NOMO-1 treated with DMSO at 0.1 percent for 48 hours (cell line): ENCODE measurements around the gene VAT1.
"Not testable (repeated sequence)": the region's sequence is repeated elsewhere in the genome, so short reads cannot be mapped to it uniquely, and the experiment has no call there.

Experiments used
- DNase-seq: peaks from one replicate; lab custom pipeline; 2025; ENCODE audit not compliant: unreplicated experiment; lab: John Stamatoyannopoulos, UW

VAT1 gene

DNA sequence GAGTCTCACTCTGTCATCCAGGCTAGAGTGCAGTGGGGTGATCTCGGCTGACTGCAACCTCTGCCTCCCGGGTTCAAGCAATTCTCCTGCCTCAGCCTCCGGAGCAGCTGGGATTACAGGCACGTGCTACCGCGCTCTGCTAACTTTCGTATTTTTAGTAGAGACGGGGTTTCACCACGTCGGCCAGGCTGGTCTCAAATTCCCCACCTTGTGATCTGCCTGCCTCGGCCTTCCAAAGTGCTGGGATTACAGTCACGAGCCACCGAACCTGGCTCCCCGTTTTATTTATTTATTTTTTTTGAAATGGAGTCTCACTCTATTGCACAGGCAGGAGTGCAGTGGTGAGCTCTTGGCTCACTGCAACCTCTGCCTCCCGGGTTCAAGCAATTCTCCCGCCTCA, 46.5 kb downstream of the VAT1 start:
- DNase-seq: not testable (repeated sequence)

DNA sequence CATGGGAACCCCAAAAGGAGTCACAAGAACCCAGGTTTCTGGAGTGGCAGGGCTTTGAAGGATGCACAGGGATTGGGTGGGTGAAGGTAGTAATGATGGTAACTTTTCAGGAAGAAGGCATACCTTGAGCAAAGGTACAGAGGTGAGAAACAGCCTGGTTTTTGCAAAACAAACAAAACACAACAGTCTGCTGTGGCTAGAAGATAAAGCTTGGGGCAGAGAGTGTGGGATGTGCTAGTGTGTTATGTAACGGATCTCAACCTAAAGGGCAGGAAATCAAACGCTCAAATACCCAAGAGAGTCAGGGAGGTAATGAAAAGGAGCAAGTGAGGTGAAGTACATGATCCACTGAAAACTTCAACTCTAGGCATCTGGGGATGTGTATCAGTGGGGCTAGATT, 46.9 kb downstream of the VAT1 start:
- DNase-seq: no peak

DNA sequence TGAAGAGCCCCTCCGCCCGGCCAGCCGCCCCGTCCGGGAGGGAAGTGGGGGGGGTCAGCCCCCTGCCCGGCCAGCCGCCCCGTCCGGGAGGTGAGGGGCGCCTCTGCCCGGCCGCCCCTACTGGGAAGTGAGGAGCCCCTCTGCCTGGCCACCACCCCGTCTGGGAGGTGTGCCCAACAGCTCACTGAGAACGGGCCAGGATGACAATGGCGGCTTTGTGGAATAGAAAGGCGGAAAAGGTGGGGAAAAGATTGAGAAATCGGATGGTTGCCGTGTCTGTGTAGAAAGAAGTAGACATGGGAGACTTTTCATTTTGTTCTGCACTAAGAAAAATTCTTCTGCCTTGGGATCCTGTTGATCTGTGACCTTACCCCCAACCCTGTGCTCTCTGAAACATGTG, 48.9 kb downstream of the VAT1 start:
- not testable (repeated sequence) for DNase-seq

DNA sequence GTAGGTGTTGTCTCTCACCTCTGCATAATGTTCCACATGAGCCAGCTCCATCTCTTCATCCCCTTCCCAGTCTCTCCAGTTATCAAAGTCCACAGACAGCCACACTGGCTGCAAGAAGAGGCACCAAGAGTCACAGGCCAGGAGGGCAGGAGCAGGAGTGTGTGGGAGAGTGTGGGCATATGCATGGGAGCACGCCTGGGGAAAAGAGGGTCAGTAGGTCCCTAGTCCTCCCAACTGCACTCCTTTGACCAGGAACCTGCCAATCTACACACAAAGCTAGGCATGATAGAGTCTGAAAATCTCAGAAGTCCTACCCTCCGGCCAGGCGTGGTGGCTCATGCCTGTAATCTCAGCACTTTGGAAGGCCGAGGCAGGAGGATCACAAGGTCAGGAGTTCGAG, 50.6 kb downstream of the VAT1 start:
- no peak for DNase-seq

DNA sequence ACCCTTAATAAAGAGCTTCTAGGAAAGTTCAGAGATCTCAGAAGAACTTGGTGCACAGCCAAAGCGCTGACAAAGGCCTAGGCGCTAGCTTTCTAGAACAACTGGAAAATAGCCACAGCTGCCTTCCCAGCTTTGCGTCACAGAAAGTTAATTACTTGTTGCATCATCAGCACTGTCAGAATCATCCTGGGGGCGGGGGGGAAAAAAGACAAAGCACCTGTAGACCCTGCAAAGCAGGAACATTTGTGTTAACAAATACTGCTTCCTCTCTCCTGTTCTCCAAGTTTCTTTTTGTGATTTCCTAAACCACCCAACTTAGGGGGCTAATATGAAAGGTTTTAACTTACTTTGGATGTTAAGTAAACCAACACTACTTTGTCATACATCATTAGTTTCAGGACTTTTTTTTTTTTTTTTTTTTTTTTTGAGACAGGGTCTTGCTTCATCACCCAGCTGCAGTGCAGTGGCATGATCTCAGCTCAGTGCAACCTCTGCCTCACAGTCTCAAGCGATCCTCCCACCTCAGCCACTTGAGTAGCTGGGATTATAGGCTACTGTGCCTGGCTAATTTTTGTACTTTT, 53.1 kb downstream of the VAT1 start:
- peak; percentile 50 for DNase-seq

DNA sequence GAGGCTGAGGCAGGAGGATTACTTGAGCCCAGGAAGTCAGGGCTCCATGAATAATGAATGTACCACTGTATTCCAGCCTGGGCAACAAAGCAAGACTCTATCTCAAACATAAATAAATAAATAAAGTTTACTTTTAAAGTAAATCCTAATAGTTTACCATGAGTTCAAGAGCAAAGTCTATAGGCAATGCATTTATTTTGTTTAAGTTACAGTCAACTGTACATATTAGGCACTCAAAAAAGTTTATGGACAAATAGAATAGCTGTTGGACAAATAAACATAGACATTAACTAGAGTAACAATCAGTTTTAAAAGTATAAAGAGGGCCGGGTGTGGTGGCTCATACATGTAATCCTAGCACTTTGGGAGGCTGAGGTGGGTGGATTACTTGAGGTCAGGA, 54.3 kb downstream of the VAT1 start:
- no peak for DNase-seq
